Neural progenitor cell (in vitro differentiated cells): ENCODE results near the gene RSL1D1.
"Not testable (repeated sequence)": the region's sequence is repeated elsewhere in the genome, so short reads cannot be mapped to it uniquely, and the experiment has no call there.

Experiments
- CTCF ChIP-seq: fragments of 200-600 bp; sonication (generic); IDR thresholded peaks from 2 replicates; pipeline ENCODE4 v1.5.1; 2017; ENCODE audit warnings: antibody characterized with exemption, mild to moderate bottlenecking
- EZH2 ChIP-seq: fragments of 200-600 bp; sonication (generic); IDR thresholded peaks from 2 replicates; pipeline ENCODE4 v1.6.1; 2017; ENCODE audit warnings: antibody characterized with exemption, mild to moderate bottlenecking, moderate library complexity

DNA sequence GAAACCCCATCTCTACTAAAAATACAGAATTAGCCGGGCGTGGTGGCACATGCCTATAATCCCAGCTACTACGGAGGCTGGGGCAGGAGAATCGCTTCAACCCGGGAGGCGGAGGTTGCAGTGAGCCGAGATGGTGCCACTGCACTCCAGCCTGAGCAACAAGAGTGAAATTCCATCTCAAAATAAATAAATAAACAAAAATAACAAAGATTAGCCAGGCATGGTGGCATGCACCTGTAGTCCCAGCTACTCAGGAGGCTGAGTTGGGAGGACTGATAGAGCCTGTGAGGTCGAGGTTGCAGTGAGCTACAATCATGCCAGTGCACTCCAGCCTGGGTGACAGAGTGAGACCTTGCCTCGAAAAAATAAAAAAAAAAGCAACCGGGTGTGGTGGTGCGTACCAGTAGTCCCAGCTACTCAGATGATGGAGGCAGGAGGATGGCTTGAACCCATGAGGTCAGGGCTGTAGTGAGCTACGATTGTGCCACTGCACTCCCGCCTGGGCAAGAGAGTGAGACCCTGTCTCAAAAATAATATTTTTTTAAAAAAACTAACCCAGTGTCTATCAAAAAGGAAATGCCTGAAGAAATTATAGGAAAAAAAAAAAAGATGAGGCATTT lies 66.3 kb downstream of the RSL1D1 start:
- TF ChIP-seq CTCF, EZH2: not testable (repeated sequence)
